Keratinocyte (primary cell): ENCODE measurements around the gene GSTA1. TPM values are rescaled to one million over a fixed set of nuclear protein-coding genes. Genes with fewer than 3 reads are reported as not detected.
"Not testable (repeated sequence)": the region's sequence is repeated elsewhere in the genome, so short reads cannot be mapped to it uniquely, and the experiment has no call there.

ENCODE experiments used
- DNase-seq: peaks from one replicate; pipeline ENCODE4 v3.0.0-alpha.2; 2011; ENCODE audit warnings: low read depth, missing footprints, low spot score
- FAIRE-seq: peaks from 2 replicates; lab custom pipeline; 2011; peaks lifted over from hg19 to GRCh38; lab: Jason Lieb, UNC
- H2AFZ ChIP-seq: 2 replicates; pipeline ENCODE4 v1.6.0; 2012; ENCODE audit warnings: low read length, control low read depth, inconsistent platforms; ENCODE audit not compliant: control insufficient read depth
- H3K27ac ChIP-seq: 2 replicates; pipeline ENCODE4 v1.5.1; 2011; ENCODE audit warnings: low read length; ENCODE audit not compliant: control insufficient read depth, insufficient read depth
- H3K27me3 ChIP-seq: 3 replicates; pipeline ENCODE4 v1.6.0; 2011; ENCODE audit warnings: low read length; ENCODE audit not compliant: control insufficient read depth, insufficient read depth; ENCODE audit errors: extremely low read depth
- H3K36me3 ChIP-seq, 2 experiments: 2 replicates in 1 of 2; 3 replicates in 1 of 2; pipeline ENCODE4 v1.5.1; 2011; ENCODE audit warnings: low read length in 2 of 2, mild to moderate bottlenecking in 1 of 2; ENCODE audit not compliant: control insufficient read depth in 2 of 2, insufficient read depth in 2 of 2; ENCODE audit errors: extremely low read depth in 1 of 2
- H3K4me1 ChIP-seq: 3 replicates; pipeline ENCODE4 v1.5.1; 2011; ENCODE audit warnings: low read length; ENCODE audit not compliant: control insufficient read depth, insufficient read depth; ENCODE audit errors: extremely low read depth
- H3K4me2 ChIP-seq: 3 replicates; pipeline ENCODE4 v1.6.0; 2011; ENCODE audit warnings: low read depth, low read length; ENCODE audit not compliant: control insufficient read depth, insufficient read depth; ENCODE audit errors: extremely low read depth
- H3K4me3 ChIP-seq, 3 experiments: fragments of 200-600 bp in 1 of 3; sonication (generic) in 1 of 3; 2 replicates in 2 of 3; 3 replicates in 1 of 3; pipeline ENCODE4 v1.5.1; 2011 to 2016; ENCODE audit warnings: low read length in 3 of 3, mild to moderate bottlenecking in 3 of 3, control low read depth in 2 of 3, inconsistent platforms in 1 of 3, low read depth in 1 of 3, mixed read lengths in 1 of 3, mixed run types in 1 of 3, moderate library complexity in 1 of 3; ENCODE audit not compliant: control insufficient read depth in 2 of 3, insufficient read depth in 2 of 3; ENCODE audit errors: extremely low read depth in 1 of 3
- H3K79me2 ChIP-seq: 2 replicates; pipeline ENCODE4 v1.6.0; 2012; ENCODE audit warnings: low read length; ENCODE audit not compliant: control insufficient read depth, insufficient read depth
- H3K9ac ChIP-seq: 3 replicates; pipeline ENCODE4 v1.6.0; 2011; ENCODE audit warnings: low read length; ENCODE audit not compliant: control insufficient read depth, insufficient read depth; ENCODE audit errors: extremely low read depth
- H3K9me1 ChIP-seq: 3 replicates; pipeline ENCODE4 v1.6.0; 2011; ENCODE audit warnings: low read length; ENCODE audit not compliant: control insufficient read depth, insufficient read depth; ENCODE audit errors: extremely low read depth
- H3K9me3 ChIP-seq: 2 replicates; pipeline ENCODE4 v1.5.1; 2012; ENCODE audit warnings: low read depth, low read length; ENCODE audit not compliant: control insufficient read depth
- H4K20me1 ChIP-seq: 3 replicates; pipeline ENCODE4 v1.6.0; 2011; ENCODE audit warnings: low read length; ENCODE audit not compliant: control insufficient read depth, insufficient read depth; ENCODE audit errors: extremely low read depth
- EZH2 ChIP-seq: IDR thresholded peaks from one replicate; pipeline ENCODE4 v1.6.1; 2012; ENCODE audit warnings: inconsistent platforms, mild to moderate bottlenecking, low read length, moderate library complexity
- dilution Hi-C: fragments of 300-500 bp; cut with MboI; formaldehyde crosslinking; loops from one replicate; pipeline ENCODE4 v1.7.0; 2020; ENCODE audit warnings: low sequenced_read_pairs; ENCODE audit not compliant: extremely low pct_ligation_motif_present
- polyA plus RNA-seq, 5 experiments: library from polyadenylated mRNA; depleted of rRNA in 3 of 5; stranded (reverse) in 3 of 5; stranded (forward) in 1 of 5; unstranded in 1 of 5; fragments of >200 nt; gene quantifications; 1 replicate in 1 of 5; 2 replicates in 3 of 5; 3 replicates in 1 of 5; pipeline versions ENCODE4 v1.2.1 to v1.2.3, GENCODE V29; 2011 to 2012; ENCODE audit warnings: missing spikeins in 2 of 5, low read depth in 1 of 5, low replicate concordance in 1 of 5

The GSTA1 gene
- polyA plus RNA-seq, 1 donor (not counting 4 experiments of a cell fraction or from before 2014, with no cell fraction given) = not detected

DNA sequence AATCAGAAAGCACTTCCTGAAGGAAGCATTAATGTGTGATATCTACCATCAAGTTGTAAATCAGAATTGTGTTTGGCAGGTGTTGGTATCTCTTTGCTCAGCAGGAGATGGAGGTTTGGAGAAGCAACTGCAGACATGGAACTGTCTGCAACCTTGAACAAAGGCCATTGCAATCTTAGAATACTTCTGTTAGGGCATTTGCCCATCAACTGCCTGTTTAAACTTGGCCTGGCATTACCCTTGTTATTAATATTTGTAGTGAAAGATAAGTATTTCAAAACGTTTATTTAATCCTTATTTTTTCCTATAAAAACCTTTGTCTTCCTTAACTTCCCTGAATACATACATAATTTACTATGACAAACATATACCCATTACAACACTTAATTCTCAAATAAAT is 22.9 kb upstream of the GSTA1 start:
- FAIRE-seq = no peak
- no peaks in the 10 kb centered on the region for H3K4me1 ChIP-seq

DNA sequence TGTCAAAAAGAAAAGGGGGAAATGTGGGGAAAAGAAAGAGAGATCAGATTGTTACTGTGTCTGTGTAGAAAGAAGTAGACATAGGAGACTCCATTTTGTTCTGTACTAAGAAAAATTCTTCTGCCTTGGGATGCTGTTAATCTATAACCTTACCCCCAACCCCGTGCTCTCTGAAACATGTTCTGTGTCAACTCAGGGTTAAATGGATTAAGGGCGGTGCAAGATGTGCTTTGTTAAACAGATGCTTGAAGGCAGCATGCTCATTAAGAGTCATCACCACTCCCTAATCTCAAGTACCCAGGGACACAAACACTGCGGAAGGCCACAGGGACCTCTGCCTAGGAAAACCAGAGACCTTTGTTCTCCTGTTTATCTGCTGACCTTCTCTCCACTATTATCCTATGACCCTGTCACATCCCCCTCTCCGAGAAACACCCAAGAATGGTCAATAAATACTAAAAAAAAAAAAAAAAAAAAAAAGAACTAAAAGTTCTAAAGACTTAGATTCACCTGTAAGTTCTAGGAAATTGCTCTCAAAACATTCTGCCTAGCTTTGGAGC is 22.4 kb upstream of the GSTA1 start:
- H3K27me3 ChIP-seq, H3K79me2 ChIP-seq, H2AFZ ChIP-seq, DNase-seq, H4K20me1 ChIP-seq, H3K36me3 ChIP-seq, H3K9ac ChIP-seq, dilution Hi-C loops, H3K4me3 ChIP-seq, H3K9me3 ChIP-seq, H3K27ac ChIP-seq, H3K4me2 ChIP-seq, H3K4me1 ChIP-seq, H3K9me1 ChIP-seq, FAIRE-seq: not testable (repeated sequence)

More for the DNA sequence above, 22.9 kb upstream of the GSTA1 start:
- dilution Hi-C loops = no loop called here
- H2AFZ ChIP-seq = no peak overlapping the region
- H3K36me3 ChIP-seq = no peaks in the 10 kb centered on the region
- H4K20me1 ChIP-seq = no peaks in the 10 kb centered on the region
- no peaks in the 10 kb centered on the region for H3K27me3 ChIP-seq
- H3K27ac ChIP-seq = no peak overlapping the region
- no peak for TF ChIP-seq EZH2
- no peaks in the 10 kb centered on the region for H3K79me2 ChIP-seq
- no peaks in the 10 kb centered on the region for H3K9me1 ChIP-seq
- H3K9me3 ChIP-seq = no peaks in the 10 kb centered on the region
- H3K4me2 ChIP-seq = no peak overlapping the region
- DNase-seq = no peak
- no peak overlapping the region for H3K4me3 ChIP-seq
- no peak overlapping the region for H3K9ac ChIP-seq

GRCh38 chr6:52825270-52825793 is 21.7 kb upstream of the GSTA1 start:
- H3K4me1 ChIP-seq, H4K20me1 ChIP-seq, H3K9me1 ChIP-seq: not testable (repeated sequence)

More at GRCh38 chr6:52825270-52825793, 21.7 kb upstream of the GSTA1 start:
- H3K36me3 ChIP-seq, FAIRE-seq, DNase-seq, H3K9me3 ChIP-seq, H3K27ac ChIP-seq, H2AFZ ChIP-seq, H3K79me2 ChIP-seq, H3K4me2 ChIP-seq, H3K4me3 ChIP-seq, H3K27me3 ChIP-seq, H3K9ac ChIP-seq, dilution Hi-C loops: not testable (repeated sequence)
